ENCODE data around the gene CPED1. TPM values are rescaled to one million over a fixed set of nuclear protein-coding genes. Genes with fewer than 3 reads are reported as not detected.

The CPED1 gene
- total and polyA plus RNA-seq, 3 donors from 2014 or later = 7.4 to 13.1 (median 11.8) TPM

GRCh38 chr7:121085922-121086321, 97.4 kb downstream of the CPED1 start:
- no peak for DNase-seq
- Histone ChIP-seq H3K27me3 (no peaks in the 10 kb centered on the region), H3K9me3 (no peaks in the 10 kb centered on the region), H3K27ac (peak overlapping the region in 1 of 2 donors; percentile 70), H3K36me3 (ENCODE audit: low read depth, missing control alignments) (no peaks in the 10 kb centered on the region), H3K4me3 (no peak overlapping the region), H3K4me1 (no peaks in the 10 kb centered on the region)
- 38 to 45% methylated on average over 3 of the region's 3 CpGs for WGBS, 2 donors
- intact Hi-C loops (cut with DNase I; ENCODE audit: low total_unique reads) = no loop called here
- no peak for TF ChIP-seq POLR2A (IDR thresholded peaks at IDR 0.05)
- no peak for TF ChIP-seq CTCF (IDR thresholded peaks at IDR 0.05)

- no peak overlapping the region for H3K27ac ChIP-seq
- no peaks in the 10 kb centered on the region for H3K9me3 ChIP-seq
- H3K4me1 ChIP-seq = no peaks in the 10 kb centered on the region
- no peak overlapping the region for H3K4me3 ChIP-seq
- TF ChIP-seq CTCF (IDR thresholded peaks at IDR 0.05) = no peak
- no peak for TF ChIP-seq POLR2A (IDR thresholded peaks at IDR 0.05)
- H3K36me3 ChIP-seq (ENCODE audit: low read depth, missing control alignments) = no peaks in the 10 kb centered on the region
- no peak for DNase-seq
- no peaks in the 10 kb centered on the region for H3K27me3 ChIP-seq
- intact Hi-C loops (cut with DNase I; ENCODE audit: low total_unique reads) = no loop called here
Measured at GRCh38 chr7:121088870-121089269, 100.4 kb downstream of the CPED1 start.

- no peak for TF ChIP-seq POLR2A (IDR thresholded peaks at IDR 0.05)
- TF ChIP-seq CTCF (IDR thresholded peaks at IDR 0.05) = no peak
- H3K4me3 ChIP-seq = no peak overlapping the region
- DNase-seq = no peak
- H3K27ac ChIP-seq = no peak overlapping the region
- H3K9me3 ChIP-seq = no peaks in the 10 kb centered on the region
- no peaks in the 10 kb centered on the region for H3K4me1 ChIP-seq
- no peaks in the 10 kb centered on the region for H3K27me3 ChIP-seq
- H3K36me3 ChIP-seq (ENCODE audit: low read depth, missing control alignments) = no peaks in the 10 kb centered on the region
- intact Hi-C loops (cut with DNase I; ENCODE audit: low total_unique reads) = no loop called here
- WGBS, 2 donors = 48 to 56% methylated on average over 2 of the region's 2 CpGs
Measured at GRCh38 chr7:121094829-121095228, 106.3 kb downstream of the CPED1 start.

GRCh38 chr7:121097577-121097976, 109.1 kb downstream of the CPED1 start:
- H3K9me3 ChIP-seq = no peaks in the 10 kb centered on the region
- TF ChIP-seq POLR2A (IDR thresholded peaks at IDR 0.05) (no peak), CTCF (IDR thresholded peaks at IDR 0.05) (no peak)
- DNase-seq = no peak
- H3K4me1 ChIP-seq = no peaks in the 10 kb centered on the region
- H3K4me3 ChIP-seq = no peak overlapping the region
- no peaks in the 10 kb centered on the region for H3K27me3 ChIP-seq
- 44 to 45% methylated on average over 4 of the region's 4 CpGs for WGBS, 2 donors
- intact Hi-C loops (cut with DNase I; ENCODE audit: low total_unique reads) = no loop called here
- no peaks in the 10 kb centered on the region for H3K36me3 ChIP-seq (ENCODE audit: low read depth, missing control alignments)
- H3K27ac ChIP-seq = no peak overlapping the region

- WGBS, 2 donors = 92 to 93% methylated on average over 8 of the region's 8 CpGs
- intact Hi-C loops (cut with DNase I; ENCODE audit: low total_unique reads) = no loop called here
- no peak for DNase-seq
- Histone ChIP-seq H3K36me3 (ENCODE audit: low read depth, missing control alignments) (no peaks in the 10 kb centered on the region), H3K4me3 (no peak overlapping the region), H3K27ac (no peak overlapping the region), H3K27me3 (no peaks in the 10 kb centered on the region), H3K9me3 (no peaks in the 10 kb centered on the region), H3K4me1 (no peaks in the 10 kb centered on the region)
- TF ChIP-seq POLR2A (IDR thresholded peaks at IDR 0.05) = no peak
Measured at GRCh38 chr7:121099572-121099971, 111.1 kb downstream of the CPED1 start.

Measured in testis (tissue), 3 donors.